HG02588 (cell line): ENCODE measurements around the gene SMTN.

Experiments used
- ATAC-seq: cut with Tn5 transposase; IDR thresholded peaks from one replicate; pipeline ENCODE4 v1.9.1; 2021; ENCODE audit warnings: mild to moderate bottlenecking, moderate library complexity; ENCODE audit not compliant: unreplicated experiment

The SMTN gene

GRCh38 chr22:31148488-31148887, 67.4 kb downstream of the SMTN start:
- no peak for ATAC-seq

- ATAC-seq, result no peak
These were observed 68.0 kb downstream of the SMTN start for GRCh38 chr22:31148953-31149627.

DNA sequence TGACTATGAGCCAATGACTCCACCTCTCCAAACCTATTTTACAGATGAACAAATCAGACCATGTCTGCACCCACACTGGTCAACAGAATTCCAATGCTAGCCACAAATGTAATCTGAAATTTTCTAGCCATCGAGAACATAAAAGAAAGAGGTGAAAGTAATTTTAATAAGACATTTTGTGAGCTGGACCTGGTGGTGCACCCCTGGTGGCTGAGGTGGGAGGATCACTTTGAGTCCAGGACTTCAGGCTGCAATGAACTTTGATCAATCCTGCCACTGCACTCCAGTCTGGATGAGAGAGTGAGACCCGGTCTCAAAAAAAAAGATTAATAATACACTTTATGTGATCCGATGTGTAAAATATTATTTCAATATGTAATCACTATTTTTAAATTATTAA, 69.5 kb downstream of the SMTN start:
- no peak for ATAC-seq

DNA sequence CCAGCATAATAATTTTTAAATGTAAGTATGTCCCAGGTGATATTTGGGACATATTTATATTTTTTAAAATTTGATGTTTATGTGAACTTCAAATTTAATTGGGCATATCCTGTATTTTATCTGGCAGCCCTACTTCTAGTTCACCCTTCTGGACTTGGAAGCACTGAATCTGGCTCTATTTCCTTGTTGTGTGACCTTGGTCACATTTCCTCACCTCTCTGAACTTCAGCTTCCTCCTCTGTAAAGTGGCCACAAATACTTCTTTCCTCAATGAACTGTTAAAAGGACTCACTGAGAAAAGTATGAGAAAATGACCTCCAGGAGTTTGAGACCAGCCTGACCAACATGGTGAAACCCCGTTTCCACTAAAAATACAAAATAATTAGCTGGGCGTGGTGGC, 70.8 kb downstream of the SMTN start:
- no peak for ATAC-seq

DNA sequence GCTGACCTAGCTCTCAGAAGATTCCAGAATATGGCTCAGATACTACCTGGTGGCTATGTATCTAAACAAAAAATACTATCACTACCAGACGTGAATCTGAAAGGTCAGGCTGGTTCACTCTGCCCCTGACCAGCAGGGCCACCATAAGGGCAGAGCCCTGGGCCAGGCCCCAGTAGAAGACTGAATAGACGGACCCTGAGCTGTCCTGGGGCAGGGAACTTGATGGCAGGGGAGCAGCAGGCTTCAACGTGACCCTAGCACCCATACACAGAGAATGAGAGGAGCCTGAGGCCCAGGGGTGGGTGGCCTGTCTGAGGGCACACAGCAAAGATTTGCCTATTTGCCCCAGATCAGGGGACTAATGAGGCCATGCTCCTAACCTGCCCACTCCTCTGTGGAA, 72.2 kb downstream of the SMTN start:
- ATAC-seq, result no peak
